ENCODE results near the gene SARDH.
A peak's percentile ranks its signal among the peaks of the same experiment; 100 is the strongest.

SARDH gene

DNA sequence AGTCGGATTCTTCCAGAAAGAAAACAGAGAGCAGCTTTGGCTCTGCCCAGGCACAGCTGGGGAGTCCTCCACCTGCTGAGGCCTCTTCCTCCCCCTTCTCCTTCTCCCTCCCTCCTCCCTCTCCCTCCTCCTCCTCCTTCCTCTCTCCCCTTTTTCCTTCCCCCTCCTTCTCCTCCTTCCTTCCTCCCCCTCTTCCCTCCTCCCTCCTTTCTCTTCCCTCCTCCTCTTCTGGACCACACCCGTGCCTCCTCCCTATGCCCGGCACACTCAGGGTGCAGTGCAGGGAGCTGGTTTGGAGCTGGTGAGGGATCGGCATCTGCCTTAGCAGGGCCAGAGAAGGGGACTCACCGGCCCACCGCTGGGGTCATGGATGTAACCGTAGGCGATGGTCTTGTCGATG, 71.8 kb downstream of the SARDH start:
- H3K27me3 ChIP-seq (ENCODE audit: insufficient read depth, low read length): no peaks in the 10 kb centered on the region
- H3K9me3 ChIP-seq (ENCODE audit: insufficient read depth, low read depth, low read length): no peaks in the 10 kb centered on the region
- no peak overlapping the region for H3K27ac ChIP-seq (ENCODE audit: low read length)
- H3K4me1 ChIP-seq (ENCODE audit: insufficient read depth, low read length): no peaks in the 10 kb centered on the region
- no peak overlapping the region; the same call in 1 of the 2 replicates for H3K9ac ChIP-seq (ENCODE audit: low read depth, low read length)
- H3K4me3 ChIP-seq (ENCODE audit: low read length): no peak overlapping the region
- no peaks in the 10 kb centered on the region for H3K36me3 ChIP-seq (ENCODE audit: insufficient read depth, low read depth, low read length)

DNA sequence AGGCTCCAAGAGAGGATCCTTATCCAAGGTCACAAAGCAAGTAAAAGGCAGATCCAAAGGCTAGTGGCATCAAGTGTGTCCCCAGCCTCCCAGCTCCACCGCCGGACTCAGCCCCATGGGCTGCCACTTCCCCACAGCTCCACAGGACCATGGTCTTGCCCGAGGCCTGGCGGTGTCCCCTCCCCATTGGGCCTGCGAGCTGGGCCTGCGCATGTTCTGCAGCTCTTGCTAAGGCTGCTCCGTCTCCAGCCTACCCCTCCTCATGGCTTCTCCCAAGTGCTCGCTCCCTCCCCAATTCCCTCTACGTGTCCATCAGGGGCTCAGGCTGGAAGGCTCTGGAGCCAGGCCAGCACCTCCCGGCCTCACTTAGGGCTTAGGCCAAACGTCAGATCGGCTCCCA, 72.6 kb downstream of the SARDH start:
- H3K4me1 ChIP-seq (ENCODE audit: insufficient read depth, low read length): no peaks in the 10 kb centered on the region
- no peak overlapping the region for H3K9ac ChIP-seq (ENCODE audit: low read depth, low read length)
- no peaks in the 10 kb centered on the region for H3K36me3 ChIP-seq (ENCODE audit: insufficient read depth, low read depth, low read length)
- H3K27ac ChIP-seq (ENCODE audit: low read length): no peak overlapping the region
- no peak overlapping the region for H3K4me3 ChIP-seq (ENCODE audit: low read length)
- H3K9me3 ChIP-seq (ENCODE audit: insufficient read depth, low read depth, low read length): no peaks in the 10 kb centered on the region
- 0 out of 2 replicates have a peak, but pooled peaks cover under 1% of the 10 kb centered on the region for H3K27me3 ChIP-seq (ENCODE audit: insufficient read depth, low read length)

DNA sequence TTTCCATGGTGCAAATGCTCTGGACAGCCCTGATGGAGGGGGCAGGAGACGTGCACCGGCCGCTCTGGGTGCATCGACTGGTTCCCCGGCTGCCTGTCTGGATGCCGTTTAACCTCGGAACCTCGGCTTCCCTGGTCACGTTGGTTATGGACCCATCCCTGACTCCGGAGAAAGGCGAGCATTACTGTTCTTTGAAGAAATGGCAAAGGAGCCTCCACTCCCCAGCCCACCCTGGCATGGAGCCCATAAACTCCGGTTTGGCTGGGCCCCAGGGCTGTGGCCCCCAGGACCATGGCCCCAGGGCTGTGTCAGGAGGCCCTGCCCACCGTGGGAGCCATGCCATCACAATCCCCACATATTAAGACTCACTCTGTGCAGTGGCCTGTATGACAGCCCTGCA, 73.1 kb downstream of the SARDH start:
- no peak overlapping the region for H3K4me3 ChIP-seq (ENCODE audit: low read length)
- H3K27ac ChIP-seq (ENCODE audit: low read length): no peak overlapping the region
- H3K4me1 ChIP-seq (ENCODE audit: insufficient read depth, low read length): no peaks in the 10 kb centered on the region
- no peak overlapping the region for H3K9ac ChIP-seq (ENCODE audit: low read depth, low read length)
- H3K9me3 ChIP-seq (ENCODE audit: insufficient read depth, low read depth, low read length): no peaks in the 10 kb centered on the region
- H3K27me3 ChIP-seq (ENCODE audit: insufficient read depth, low read length): peaks cover 5% of the 10 kb centered on the region
- H3K36me3 ChIP-seq (ENCODE audit: insufficient read depth, low read depth, low read length): no peaks in the 10 kb centered on the region

DNA sequence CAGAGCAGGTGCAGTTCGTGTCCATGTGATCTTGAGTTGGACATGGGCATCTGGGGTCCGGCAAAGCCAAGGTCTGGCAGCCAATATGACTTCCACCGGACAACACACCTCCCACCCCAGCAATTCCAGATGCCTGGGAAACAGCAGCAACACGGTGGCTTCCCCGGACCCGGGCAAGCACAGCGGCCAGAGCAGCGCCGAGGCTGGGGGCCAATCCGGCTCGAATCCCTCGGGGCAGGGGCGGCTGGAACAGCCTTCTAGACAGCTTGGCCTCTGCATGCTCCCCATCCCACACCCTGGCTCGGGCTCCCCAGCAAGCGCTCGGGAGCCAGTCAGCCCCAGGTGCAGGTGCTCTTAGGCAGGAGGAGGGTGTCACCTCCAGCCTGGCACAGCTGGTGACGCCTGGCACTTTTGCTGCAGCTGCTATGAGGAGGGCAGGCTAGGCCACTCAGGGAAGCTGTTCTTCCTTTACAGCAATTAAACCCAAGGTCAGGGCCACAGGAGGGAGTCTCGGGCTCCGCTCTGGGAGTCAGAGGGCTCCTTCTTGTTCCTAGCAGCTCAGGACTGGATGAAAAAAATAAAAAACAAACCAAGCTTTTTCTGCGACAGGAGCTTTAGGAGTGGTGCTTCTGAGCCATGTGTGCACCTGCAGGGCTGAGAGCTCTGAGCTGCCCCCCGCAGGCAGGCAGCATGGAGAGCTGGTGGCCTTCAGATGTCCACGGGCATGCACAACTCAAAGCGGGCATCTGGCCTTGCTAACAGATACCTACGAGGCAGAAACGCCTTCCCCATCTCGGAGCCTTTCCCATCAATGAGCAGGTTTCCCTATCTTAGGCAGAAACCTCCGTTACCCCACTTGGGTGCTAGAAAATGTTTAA, 73.7 kb downstream of the SARDH start:
- Histone ChIP-seq H3K27ac (ENCODE audit: low read length) (no peak overlapping the region), H3K27me3 (ENCODE audit: insufficient read depth, low read length) (peaks cover 12% of the 10 kb centered on the region), H3K36me3 (ENCODE audit: insufficient read depth, low read depth, low read length) (no peaks in the 10 kb centered on the region), H3K4me1 (ENCODE audit: insufficient read depth, low read length) (no peaks in the 10 kb centered on the region), H3K4me3 (ENCODE audit: low read length) (no peak overlapping the region), H3K9me3 (ENCODE audit: insufficient read depth, low read depth, low read length) (no peaks in the 10 kb centered on the region), H3K9ac (ENCODE audit: low read depth, low read length) (no peak overlapping the region)

DNA sequence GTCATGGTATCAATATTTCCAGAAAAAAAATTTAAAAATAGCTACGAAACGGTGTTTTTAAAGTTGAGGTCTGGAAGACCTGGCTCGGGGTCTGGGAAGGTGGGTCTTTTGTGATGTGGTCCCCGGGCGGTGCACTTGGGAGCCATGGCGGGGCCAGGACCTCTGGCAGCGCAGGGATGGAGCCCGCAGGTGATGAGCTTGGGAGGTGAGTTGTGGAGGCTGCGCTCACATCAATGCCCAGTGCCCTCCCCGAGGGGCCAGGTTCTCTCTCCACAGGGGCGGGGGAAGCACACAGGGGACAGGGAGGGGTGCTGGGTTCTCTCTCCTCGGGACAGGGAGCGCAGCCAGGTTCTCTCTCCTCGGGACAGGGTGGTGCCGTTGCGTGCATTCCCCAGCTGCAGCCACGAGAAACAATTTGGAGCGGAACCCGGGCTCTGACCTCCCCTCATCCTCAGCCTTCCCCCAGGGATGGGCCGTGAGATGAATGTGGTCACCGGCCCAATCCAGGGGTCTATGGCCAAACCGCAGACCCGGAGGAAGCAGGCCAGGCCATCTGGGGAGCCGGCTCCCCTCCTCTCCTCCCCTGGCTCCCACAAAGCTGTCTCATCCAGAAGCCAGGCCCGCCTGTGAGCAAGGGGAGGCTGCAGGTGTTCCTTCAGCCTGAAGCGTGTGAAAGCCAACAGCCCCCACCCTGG, 76.2 kb downstream of the SARDH start:
- Histone ChIP-seq H3K36me3 (ENCODE audit: insufficient read depth, low read depth, low read length) (no peaks in the 10 kb centered on the region), H3K27ac (ENCODE audit: low read length) (no peak overlapping the region), H3K9ac (ENCODE audit: low read depth, low read length) (no peak overlapping the region; the same call in 1 of the 2 replicates), H3K9me3 (ENCODE audit: insufficient read depth, low read depth, low read length) (no peaks in the 10 kb centered on the region), H3K27me3 (ENCODE audit: insufficient read depth, low read length) (peaks cover 36% of the 10 kb centered on the region), H3K4me3 (ENCODE audit: low read length) (no peak overlapping the region), H3K4me1 (ENCODE audit: insufficient read depth, low read length) (no peaks in the 10 kb centered on the region; the same call in 1 of the 2 replicates)

DNA sequence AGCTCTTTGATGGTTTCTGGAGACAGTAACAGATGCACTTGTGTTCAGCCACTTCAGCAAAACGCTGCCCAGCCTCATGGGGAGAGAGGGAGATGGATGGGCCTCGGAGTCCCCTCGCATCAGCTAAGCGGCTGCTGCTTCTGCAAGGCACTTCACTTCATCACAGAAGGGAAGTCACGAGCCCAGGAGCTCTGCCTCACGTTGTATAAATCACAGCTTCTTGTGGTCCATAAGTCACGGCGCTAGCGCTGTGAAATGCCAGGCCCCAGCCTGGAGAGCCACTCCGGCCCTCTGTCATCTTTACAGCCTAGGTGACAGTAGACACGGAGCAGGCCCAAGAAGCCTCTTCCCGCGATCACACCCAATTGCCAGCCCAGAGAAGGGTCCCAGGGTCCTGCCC, 78.6 kb downstream of the SARDH start:
- Histone ChIP-seq H3K36me3 (ENCODE audit: insufficient read depth, low read depth, low read length) (no peaks in the 10 kb centered on the region), H3K4me1 (ENCODE audit: insufficient read depth, low read length) (no peaks in the 10 kb centered on the region; the same call in 1 of the 2 replicates), H3K9me3 (ENCODE audit: insufficient read depth, low read depth, low read length) (no peaks in the 10 kb centered on the region), H3K27ac (ENCODE audit: low read length) (no peak overlapping the region), H3K4me3 (ENCODE audit: low read length) (no peak overlapping the region), H3K27me3 (ENCODE audit: insufficient read depth, low read length) (peaks cover 52% of the 10 kb centered on the region), H3K9ac (ENCODE audit: low read depth, low read length) (no peak overlapping the region)

DNA sequence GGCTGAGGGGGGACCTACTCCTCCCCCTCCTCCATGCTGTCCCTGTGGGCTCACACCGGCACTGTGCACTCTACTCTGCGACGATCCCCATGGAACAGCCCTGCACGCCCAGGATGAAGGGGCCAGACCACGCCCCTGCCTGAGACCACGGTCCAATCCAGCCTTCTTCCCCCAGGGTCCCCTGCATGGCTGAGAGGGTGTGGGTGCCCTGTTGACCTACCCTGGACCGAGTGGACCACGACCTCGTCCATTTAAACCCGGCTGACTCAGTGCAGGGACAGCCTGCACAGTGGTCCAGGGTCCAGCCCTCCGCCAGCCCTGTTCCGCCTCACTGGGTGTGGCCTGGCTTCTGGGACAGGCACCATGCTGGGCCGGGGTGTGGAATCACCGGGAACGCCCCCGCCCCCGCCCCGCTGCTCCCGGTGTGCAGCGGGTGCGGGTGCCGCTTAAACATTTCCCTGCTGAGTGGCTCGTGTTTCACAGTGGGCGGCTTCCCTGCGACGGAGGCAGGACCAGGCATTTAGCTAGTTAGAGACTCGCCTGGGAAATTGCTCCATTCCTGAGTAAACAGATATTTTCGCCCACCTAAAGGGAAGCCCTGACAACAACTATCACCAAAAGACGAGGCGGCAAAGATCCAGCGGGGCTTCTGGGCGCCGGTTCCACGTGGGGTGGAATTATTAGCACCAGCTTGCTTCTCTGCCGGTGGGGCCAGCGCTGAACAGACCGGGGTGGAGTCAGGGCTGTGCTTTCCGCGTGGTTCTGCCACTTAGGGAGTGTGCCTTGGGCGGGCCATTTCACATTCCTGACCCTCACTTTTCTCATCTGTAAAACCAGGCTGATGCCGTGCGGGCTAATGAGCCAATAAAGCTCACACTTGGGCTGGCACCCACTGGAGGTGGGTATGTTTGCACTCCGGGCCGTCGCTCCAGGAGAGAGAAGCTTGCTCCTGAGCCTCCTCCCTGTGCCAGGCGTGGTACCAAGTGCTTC, 79.4 kb downstream of the SARDH start:
- Histone ChIP-seq H3K4me1 (ENCODE audit: insufficient read depth, low read length) (no peaks in the 10 kb centered on the region; the same call in 1 of the 2 replicates), H3K27me3 (ENCODE audit: insufficient read depth, low read length) (peaks cover 52% of the 10 kb centered on the region), H3K9me3 (ENCODE audit: insufficient read depth, low read depth, low read length) (no peaks in the 10 kb centered on the region), H3K4me3 (ENCODE audit: low read length) (peak overlapping the region; percentile 58; the same call in 1 of the 2 replicates), H3K36me3 (ENCODE audit: insufficient read depth, low read depth, low read length) (no peaks in the 10 kb centered on the region), H3K9ac (ENCODE audit: low read depth, low read length) (no peak overlapping the region), H3K27ac (ENCODE audit: low read length) (no peak overlapping the region)

DNA sequence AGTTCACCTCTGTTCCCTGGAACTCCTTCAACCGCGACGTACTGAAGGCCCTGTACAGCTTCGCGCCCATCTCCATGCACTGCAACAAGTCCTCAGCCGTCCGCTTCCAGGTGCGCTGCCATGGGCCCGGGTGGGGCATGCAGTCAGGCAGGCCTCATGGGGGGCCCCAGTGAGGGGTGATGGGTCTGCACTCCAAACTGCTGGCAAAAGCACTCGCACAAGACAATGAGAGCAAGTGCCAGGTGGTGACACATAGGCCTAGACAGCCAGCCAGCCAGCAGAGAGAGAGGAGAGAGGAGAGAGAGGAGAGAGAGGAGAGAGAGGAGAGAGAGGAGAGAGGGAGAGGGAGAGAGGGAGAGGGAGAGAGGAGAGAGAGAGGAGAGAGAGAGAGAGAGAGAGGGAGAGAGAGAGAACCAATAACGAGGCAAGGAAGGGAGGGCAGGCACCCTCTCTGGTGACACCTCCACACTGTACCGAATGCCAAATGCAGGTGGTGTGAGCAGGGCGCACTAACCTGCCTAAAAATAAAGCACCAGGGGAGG, 81.0 kb downstream of the SARDH start:
- H3K27ac ChIP-seq (ENCODE audit: low read length): no peak overlapping the region
- H3K27me3 ChIP-seq (ENCODE audit: insufficient read depth, low read length): peaks cover 52% of the 10 kb centered on the region

DNA sequence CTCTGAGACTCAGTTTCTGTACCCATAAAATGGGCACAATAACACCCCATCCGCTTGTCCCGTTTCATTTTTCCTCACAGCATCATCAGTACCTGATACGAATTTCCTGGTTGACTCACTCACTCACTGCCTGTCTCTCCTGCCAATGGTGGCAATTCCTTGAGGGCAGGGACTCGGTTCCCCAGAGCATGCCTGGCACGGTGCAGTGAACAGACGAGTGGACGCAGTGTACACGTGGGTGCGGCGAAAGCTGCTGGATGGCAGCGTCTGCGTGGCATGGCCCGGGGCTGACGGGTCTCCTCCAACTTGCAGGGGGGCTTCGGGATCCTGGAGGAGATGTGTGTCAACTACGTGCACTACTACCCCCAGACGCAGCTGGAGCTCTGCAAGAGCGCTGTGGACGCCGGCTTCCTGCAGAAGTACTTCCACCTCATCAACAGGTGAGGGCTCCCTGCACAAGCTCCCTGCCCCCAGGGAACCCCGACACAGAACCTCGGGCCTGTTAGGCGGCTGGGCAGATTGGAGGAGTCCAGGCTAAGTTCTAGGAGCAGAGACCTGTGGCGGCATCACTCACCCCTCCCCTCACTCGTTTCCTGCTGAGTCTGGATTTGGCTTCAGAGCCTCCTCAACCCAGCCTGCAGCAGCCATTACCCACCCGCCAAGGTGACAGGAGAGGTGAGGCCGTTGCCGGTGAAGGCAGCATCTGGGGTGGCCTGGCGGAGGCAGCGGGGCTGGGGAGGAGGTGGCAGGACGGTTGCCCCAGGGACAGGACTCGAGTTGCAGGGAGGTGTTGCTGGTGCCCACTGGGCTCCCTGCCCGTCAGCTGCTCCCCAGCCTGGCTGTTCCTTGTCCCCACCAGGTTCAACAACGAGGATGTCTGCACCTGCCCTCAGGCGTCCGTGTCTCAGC, 81.7 kb downstream of the SARDH start:
- Histone ChIP-seq H3K4me1 (ENCODE audit: insufficient read depth, low read length) (no peaks in the 10 kb centered on the region; the same call in 1 of the 2 replicates), H3K27me3 (ENCODE audit: insufficient read depth, low read length) (peaks cover 52% of the 10 kb centered on the region)

More for the DNA sequence above, 81.0 kb downstream of the SARDH start:
- Histone ChIP-seq H3K9me3 (ENCODE audit: insufficient read depth, low read depth, low read length) (no peaks in the 10 kb centered on the region), H3K9ac (ENCODE audit: low read depth, low read length) (no peak overlapping the region), H3K36me3 (ENCODE audit: insufficient read depth, low read depth, low read length) (no peaks in the 10 kb centered on the region), H3K4me3 (ENCODE audit: low read length) (no peak overlapping the region), H3K4me1 (ENCODE audit: insufficient read depth, low read length) (no peaks in the 10 kb centered on the region; the same call in 1 of the 2 replicates)

DNA sequence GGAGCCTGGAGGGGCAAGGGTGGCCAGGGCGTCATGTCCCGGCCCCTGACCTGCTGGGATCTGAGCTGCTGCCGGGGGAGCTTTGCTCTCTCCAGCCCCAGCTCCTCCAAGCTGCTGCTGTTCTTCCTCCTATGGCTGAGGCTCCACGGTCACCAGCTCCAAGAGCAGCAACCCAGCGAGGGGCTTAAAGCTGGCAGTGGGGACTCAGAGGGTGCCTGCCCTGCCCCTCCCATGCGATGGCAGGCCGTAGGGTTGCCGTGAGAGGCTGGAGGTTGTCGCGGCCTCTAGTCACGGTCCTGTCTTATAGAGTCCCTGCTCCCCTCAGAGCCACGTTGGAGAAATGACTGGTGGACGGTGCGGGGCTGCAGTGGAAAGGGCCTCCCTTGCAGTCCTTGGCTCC, 82.5 kb downstream of the SARDH start:
- Histone ChIP-seq H3K36me3 (ENCODE audit: insufficient read depth, low read depth, low read length) (no peaks in the 10 kb centered on the region), H3K27me3 (ENCODE audit: insufficient read depth, low read length) (peaks cover 52% of the 10 kb centered on the region)

More for the DNA sequence above, 81.7 kb downstream of the SARDH start:
- Histone ChIP-seq H3K4me3 (ENCODE audit: low read length) (no peak overlapping the region), H3K27ac (ENCODE audit: low read length) (no peak overlapping the region), H3K9me3 (ENCODE audit: insufficient read depth, low read depth, low read length) (no peaks in the 10 kb centered on the region), H3K9ac (ENCODE audit: low read depth, low read length) (no peak overlapping the region), H3K36me3 (ENCODE audit: insufficient read depth, low read depth, low read length) (no peaks in the 10 kb centered on the region)

More for the DNA sequence above, 82.5 kb downstream of the SARDH start:
- H3K4me3 ChIP-seq (ENCODE audit: low read length): no peak overlapping the region
- H3K9ac ChIP-seq (ENCODE audit: low read depth, low read length): no peak overlapping the region
- H3K9me3 ChIP-seq (ENCODE audit: insufficient read depth, low read depth, low read length): no peaks in the 10 kb centered on the region
- H3K27ac ChIP-seq (ENCODE audit: low read length): no peak overlapping the region
- H3K4me1 ChIP-seq (ENCODE audit: insufficient read depth, low read length): no peaks in the 10 kb centered on the region; the same call in 1 of the 2 replicates

All from iPS-20b (cell line).